ENCODE results near the gene PKD2L1.
"Not testable (repeated sequence)": the region's sequence is repeated elsewhere in the genome, so short reads cannot be mapped to it uniquely, and the experiment has no call there.

PKD2L1 gene

DNA sequence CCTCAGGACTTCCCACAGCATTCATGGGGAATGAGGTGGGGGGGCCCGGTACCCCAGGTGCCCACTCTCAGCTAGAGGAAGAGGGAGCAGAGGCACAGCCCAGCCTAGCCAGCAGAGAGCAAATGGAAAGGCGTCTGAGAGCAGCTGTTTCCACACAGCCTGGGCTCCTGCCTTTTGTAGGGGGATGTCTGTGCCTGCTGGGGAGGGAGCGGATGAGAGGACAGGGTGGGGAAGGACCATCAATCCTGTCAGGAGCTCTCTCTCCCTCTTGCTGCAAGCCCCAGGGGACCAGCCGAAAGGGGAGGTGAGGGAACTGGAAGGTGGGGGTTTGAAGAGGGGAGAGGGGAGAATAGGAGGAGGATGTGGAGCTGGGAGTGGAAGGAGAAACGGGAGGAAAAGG lies at the start of gene PKD2L1:
Gene PKD2L1 (minus strand): TSS at position 150 of the 400 bp plus-strand sequence. CDS start 125 bp downstream, at position 25.
- no peak for DNase-seq (ENCODE audit: low read depth)

DNA sequence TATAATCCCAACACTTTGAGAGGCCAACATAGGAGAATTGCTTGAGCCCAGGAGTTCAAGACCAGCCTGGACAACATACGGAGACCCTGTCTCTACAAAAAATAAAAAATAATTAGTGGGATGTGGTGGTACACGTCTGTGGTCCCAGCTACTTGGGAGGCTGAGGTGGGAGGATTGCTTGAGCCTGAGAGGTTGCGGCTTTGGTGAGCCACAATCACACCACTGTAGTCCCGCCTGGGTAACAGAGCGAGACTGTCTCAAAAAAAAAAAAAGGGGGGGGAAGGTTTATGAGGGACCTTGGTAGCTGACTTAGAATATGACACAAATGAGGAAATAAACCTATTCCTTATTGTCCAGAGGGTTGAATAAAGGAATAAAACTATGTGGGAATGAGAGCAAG lies 47.8 kb upstream of the PKD2L1 start:
- no peak for DNase-seq (ENCODE audit: low read depth)

- not testable (repeated sequence) for DNase-seq (ENCODE audit: low read depth)
These were observed 46.6 kb upstream of the PKD2L1 start for GRCh38 chr10:100376656-100377055.

- not testable (repeated sequence) for DNase-seq (ENCODE audit: low read depth)
These were observed 44.8 kb upstream of the PKD2L1 start for GRCh38 chr10:100374677-100375353.

GRCh38 chr10:100374200-100374655 lies 44.2 kb upstream of the PKD2L1 start:
- no peak for DNase-seq (ENCODE audit: low read depth)

DNA sequence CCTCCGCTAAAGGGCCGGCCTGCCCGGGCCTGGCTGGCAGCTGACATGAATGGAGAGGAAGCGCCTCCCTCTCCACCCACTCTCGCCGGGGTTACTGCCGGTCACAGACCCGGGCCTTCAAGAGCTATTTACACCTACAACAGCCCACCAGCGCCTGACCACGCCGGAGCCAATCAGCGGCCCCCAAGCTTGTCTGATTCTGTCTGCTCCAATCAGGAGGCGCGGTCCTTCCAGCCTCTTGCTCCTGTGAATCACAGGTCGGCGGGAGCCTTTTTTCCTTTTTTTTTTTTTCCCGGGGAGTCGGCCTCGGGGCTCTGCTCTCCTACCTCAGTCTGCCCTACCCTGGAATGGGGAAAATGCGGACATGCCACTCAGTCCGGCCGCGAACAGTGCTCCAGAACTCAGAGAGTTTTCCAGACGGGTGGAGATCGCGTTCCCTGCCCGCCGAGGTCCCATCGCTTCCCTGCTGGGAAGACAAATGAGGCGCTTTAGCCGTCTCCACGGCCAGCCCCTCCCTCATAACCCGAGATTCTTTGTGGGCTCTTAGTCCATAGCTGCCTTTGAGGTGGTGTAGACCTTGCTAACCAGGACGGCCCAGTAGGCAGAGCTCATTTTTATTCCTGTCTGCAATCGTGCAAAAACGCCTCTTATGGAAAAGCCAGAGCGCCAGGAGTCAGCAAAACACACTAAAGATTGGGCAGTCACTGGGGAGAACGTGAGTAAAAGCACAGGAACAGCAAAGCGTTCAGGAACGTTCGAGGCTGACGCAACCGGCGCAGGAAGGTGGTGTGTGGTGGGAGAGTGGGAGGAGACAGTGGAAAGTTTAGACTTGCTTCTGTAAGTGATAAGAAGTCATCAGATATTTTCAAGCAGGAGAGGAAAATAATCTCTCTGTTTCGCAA lies 43.5 kb upstream of the PKD2L1 start:
- peak; percentile 71 for DNase-seq (ENCODE audit: low read depth)

DNA sequence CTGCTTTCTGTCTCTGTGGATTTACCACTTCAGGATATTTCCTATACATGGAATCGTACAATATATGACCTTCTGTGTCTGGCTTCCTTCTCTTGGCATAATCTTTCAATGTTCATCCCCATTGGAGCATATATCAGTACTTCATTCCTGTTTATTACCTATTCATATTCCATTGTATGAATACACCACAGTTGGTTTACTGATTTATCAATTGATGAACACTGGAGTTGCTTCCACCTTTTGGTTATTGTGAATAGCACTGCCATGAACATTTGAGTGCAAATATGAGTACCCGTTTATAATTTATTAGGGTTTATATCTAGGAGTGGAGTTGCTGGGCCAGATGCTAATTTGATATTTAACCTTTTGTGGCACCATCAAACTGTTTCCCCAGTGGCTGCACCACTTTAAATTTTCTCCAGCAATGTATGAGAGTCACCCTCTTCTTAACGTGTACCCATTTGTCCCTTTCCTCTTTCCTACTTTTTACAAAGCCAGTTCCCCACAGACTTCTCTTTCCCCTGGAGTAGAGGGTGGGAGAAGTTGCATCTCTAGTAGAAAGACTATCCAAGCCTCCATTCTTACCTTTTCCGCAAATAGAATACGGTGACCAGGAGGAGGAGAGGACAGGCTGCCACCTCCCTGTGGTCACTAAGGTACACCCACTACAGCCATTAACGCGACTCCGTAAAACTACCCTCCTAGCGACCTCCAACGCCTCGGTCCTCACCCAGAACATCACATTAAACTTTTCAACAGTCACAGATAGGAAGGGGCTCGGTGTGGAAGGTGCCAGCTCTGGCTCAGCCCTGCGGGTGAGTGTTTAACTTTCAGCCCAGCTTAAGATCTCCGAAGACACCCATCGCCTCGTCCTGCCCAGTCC lies 42.6 kb upstream of the PKD2L1 start:
- DNase-seq (ENCODE audit: low read depth): no peak

DNA sequence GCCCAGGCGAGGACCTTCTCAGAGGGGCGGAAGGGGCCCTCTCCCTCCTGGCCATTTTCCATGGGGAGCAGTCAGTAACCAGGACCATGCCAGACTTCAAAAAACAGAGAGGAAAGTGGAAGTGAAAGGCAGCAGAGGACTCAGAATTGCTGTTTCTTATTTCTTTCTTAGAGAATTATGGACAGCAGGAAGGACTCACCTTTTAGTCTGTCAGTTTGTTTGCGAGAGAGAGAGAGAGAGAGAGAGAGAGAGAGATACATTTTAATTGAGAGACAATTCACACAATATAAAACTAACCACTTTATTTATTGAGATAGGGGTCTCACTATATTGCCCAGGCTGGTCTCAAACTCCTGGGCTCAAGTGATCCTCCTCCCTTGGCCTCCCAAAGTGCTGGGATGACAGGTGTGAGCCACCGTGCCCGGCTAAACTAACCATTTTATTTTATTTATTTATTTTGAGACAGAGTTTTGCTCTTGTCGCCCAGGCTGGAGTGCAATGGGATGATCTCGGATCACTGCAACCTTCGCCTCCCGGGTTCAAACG lies 41.5 kb upstream of the PKD2L1 start:
- no peak for DNase-seq (ENCODE audit: low read depth)

- no peak for DNase-seq (ENCODE audit: low read depth)
These were observed 40.9 kb upstream of the PKD2L1 start for GRCh38 chr10:100370714-100371481.

DNA sequence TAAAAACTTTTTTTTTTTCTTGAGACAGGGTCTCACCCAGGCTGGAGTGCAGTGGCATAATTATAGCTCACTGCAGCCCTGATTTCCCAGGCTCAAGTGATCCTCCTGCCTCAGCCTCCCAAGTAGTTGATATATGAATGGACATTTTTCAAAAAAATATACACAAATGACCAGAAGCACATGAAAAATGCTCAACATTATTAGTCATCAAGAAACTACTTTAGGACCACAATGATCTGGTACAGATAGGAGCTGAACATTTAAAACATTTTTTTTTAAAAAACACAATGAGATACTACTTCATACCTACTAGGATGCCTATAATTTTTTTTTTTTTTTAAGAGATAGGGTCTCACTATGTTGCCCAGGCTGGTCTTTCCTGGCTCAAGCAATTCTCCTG lies 38.7 kb upstream of the PKD2L1 start:
- DNase-seq (ENCODE audit: low read depth): no peak

- DNase-seq (ENCODE audit: low read depth): no peak
These were observed 34.8 kb upstream of the PKD2L1 start for GRCh38 chr10:100364735-100365391.

GRCh38 chr10:100364175-100364574 lies 34.1 kb upstream of the PKD2L1 start:
- no peak for DNase-seq (ENCODE audit: low read depth)

DNA sequence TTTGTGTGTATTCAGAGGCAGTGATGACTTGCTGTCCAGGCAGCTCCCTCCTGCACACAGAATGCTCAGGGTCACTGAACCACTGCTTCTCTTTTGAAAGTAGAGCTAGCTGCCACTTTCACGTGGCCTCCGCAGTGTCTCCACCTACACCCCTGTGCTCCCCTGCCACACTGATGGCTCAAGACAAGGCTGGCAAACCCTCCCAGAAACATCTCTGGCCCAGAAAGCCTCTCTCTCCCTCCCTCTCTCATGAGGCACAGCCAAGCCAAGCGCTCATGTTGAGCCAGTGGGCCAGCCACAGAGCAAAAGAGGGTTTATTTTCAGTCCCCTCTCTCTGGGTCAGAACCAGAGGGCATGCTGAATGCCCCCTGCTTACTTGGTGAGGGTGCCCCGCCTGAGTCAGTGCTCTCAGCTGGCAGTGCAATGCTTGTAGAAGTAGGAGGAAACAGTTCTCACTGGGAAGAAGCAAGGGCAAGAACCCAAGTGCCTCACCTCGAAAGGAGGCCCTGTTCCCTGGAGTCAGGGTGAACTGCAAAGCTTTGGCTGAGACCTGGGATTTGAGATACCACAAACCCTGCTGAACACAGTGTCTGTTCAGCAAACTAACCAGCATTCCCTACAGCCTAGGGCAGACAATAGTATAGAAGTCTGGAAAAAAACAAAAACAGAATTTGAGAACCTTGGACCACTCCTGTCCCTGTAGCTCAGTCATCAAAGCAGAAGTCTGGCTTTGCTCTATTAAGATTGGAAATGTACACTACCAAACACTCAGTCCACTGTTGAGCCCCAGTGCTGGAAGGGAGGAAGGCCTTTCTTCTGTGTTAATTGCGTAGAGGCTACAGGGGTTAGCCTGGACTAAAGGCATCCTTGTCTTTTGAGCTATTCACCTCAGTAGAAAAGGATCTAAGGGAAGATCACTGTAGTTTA lies 32.8 kb upstream of the PKD2L1 start:
- DNase-seq (ENCODE audit: low read depth): no peak

DNA sequence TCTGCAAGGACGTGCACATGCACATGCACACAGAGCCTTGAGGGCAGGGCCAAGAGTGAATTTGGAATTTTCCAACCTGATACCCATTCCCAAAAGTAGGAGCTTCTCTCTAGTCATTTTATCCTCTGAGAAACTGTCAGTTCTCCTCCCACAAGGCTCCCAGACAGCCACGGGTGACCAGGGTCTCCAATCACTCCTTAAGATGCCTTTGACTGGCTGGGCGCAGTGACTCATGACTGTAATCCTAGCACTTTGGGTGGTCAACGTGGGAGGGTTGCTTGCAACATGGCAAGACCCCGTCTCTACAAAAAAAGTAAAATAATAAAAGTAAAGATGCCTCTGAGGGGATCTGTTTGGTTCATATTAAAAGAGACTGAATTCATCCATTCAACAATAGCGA lies 30.2 kb upstream of the PKD2L1 start:
- DNase-seq (ENCODE audit: low read depth): no peak

GRCh38 chr10:100359529-100360150 lies 29.6 kb upstream of the PKD2L1 start:
- DNase-seq (ENCODE audit: low read depth): no peak

GRCh38 chr10:100359030-100359432 lies 29.0 kb upstream of the PKD2L1 start:
- DNase-seq (ENCODE audit: low read depth): no peak

DNA sequence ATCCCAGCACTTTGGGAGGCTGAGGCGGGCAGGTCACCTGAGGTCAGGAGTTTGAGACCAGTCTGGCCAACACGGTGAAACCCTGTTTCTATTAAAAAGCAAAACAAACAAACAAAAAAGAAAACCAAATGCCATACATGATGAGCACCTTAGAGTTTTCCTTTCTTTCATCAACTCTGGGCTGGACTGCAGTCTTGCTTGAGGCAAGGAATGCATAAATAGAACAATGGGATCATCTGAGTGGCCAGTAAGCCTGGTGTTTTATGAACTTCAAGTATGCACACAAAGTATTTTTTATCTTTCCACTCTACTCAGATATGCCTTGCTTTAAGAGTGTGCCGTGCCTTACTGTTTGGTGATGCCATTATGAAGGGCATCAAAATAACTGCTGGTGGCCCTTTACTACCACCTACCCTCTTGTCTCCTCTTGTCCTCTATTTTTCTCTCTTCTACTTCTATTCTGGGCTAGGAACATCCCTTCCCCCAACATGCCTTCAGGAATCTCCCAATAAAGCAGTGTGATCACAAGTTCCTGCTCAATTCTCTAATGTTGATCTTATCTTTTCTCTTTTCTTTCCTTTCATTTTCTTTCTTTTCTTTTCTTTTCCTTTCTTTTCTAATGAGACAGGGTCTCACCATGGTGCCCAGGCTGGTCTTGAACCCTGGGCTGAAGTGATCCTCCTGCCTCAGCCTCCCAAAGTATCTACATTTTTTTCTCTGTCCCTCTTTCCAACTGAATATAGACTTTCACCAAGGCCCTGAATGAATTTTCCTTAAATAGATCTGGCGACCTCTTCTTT lies 27.2 kb upstream of the PKD2L1 start:
- no peak for DNase-seq (ENCODE audit: low read depth)
